GM12874 (cell line): Measurements from ENCODE around the gene SAMD4A.

Experiments
- CTCF ChIP-seq: IDR thresholded peaks from 2 replicates; pipeline ENCODE4 v1.5.1; 2011; ENCODE audit warnings: low read depth, mild to moderate bottlenecking, control low read depth, low read length, moderate library complexity; ENCODE audit not compliant: insufficient read depth

Gene SAMD4A

DNA sequence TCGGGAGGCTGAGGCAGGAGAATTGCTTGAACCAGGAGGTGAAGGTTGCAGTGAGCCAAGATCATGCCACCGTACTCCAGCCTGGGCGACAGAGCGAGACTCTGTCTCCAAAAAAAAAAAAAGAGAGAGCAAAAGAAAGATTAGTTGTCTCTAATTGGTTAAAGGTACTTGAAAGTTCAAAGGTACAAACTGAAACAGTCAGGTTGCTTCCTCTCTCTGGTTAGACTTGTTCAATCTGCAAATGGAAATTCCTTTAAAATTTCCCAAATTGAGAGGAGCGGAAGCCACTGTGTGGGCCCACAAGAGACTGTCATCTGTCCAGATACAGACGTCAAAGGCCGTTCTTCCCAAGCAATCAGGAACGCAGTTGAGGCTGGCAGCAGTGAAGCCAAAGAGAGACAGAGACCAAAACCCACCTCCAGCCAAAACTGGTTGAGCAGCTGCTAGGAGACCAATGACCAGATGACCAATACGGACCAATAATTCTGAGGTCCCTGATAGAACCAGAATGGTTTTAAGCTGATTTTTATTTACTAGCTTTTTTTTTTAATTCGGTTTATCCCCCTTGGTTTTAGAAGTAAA, 272.1 kb downstream of the SAMD4A start:
- no peak for TF ChIP-seq CTCF

DNA sequence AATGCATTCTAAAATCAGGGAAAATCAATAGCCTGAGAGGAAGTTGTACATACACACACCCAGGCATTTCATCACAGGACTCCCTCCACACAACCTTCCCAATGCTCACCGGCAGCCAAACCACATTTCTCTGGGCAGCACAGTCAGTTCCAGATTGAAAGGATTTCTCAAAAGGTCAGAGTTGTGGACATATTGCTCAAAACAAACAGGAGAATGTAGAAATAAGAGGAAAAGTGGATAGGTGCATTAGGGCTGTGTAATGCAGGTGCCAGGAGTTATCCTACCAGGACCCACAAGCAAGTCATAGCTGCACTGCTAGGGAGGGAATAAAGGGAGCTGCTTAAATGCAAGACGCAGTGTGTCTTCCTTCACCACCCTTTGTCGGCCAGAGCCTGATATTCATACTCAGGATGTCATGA, 272.8 kb downstream of the SAMD4A start:
- TF ChIP-seq CTCF = no peak

GRCh38 chr14:54840336-54840735, 273.4 kb downstream of the SAMD4A start:
- TF ChIP-seq CTCF = no peak

DNA sequence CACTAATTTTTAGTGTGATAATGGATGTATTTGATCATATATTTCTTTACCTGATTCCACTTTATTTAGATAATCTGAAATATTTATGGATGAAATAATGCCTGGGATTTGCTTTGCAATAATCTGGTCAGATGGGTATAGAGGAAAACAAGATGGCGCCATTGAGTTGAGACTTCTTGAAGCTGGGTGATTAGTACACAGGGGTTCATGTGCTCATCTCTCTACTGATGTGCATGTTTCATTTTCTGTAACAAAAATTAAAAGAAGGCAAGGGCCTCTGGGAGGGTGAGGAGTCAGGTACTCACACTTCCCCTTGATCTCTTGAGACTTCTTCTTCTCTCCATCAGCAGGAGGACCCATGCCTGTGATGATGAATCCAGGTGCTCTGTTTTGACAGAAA, 273.9 kb downstream of the SAMD4A start:
- TF ChIP-seq CTCF = no peak
